HG03460 (cell line): Measurements from ENCODE around the gene BOLA2B.

Source experiments
- ATAC-seq: cut with Tn5 transposase; IDR thresholded peaks from one replicate; pipeline ENCODE4 v1.9.1; 2021; ENCODE audit not compliant: unreplicated experiment

Gene BOLA2B

GRCh38 chr16:30145657-30146056, 47.8 kb downstream of the BOLA2B start:
- no peak for ATAC-seq

GRCh38 chr16:30144917-30145316, 48.5 kb downstream of the BOLA2B start:
- no peak for ATAC-seq

GRCh38 chr16:30144017-30144416, 49.4 kb downstream of the BOLA2B start:
- ATAC-seq = no peak

GRCh38 chr16:30143347-30143702, 50.1 kb downstream of the BOLA2B start:
- ATAC-seq = no peak
